Fibroblast of lung (primary cell): ENCODE measurements around the gene CCDC120. TPM values are rescaled to one million over a fixed set of nuclear protein-coding genes. Genes with fewer than 3 reads are reported as not detected.
A peak's percentile ranks its signal among the peaks of the same experiment; 100 is the strongest.

ENCODE experiments used
- DNase-seq, 2 donors: peaks; one replicate each; pipeline versions ENCODE4 v3.0.0 to v3.0.0-alpha.2; 2010; ENCODE audit warnings: low read depth in 2 of 2
- H2AFZ ChIP-seq: 2 replicates; pipeline ENCODE4 v1.5.1; 2012; ENCODE audit warnings: low read length, control low read depth, inconsistent platforms
- H3K27ac ChIP-seq: 2 replicates; pipeline ENCODE4 v1.5.1; 2011; ENCODE audit warnings: low read length, control low read depth; ENCODE audit not compliant: insufficient read depth
- H3K27me3 ChIP-seq: 2 replicates; pipeline ENCODE4 v1.5.1; 2011; ENCODE audit warnings: mild to moderate bottlenecking, low read length; ENCODE audit not compliant: control insufficient read depth, insufficient read depth
- H3K36me3 ChIP-seq: 2 replicates; pipeline ENCODE4 v1.5.1; 2011; ENCODE audit warnings: low read length; ENCODE audit not compliant: control insufficient read depth, insufficient read depth
- H3K4me1 ChIP-seq: 2 replicates; pipeline ENCODE4 v1.5.1; 2011; ENCODE audit warnings: low read length; ENCODE audit not compliant: control insufficient read depth, insufficient read depth; ENCODE audit errors: extremely low read depth
- H3K4me2 ChIP-seq: 2 replicates; pipeline ENCODE4 v1.5.1; 2011; ENCODE audit warnings: low read length, control low read depth; ENCODE audit not compliant: insufficient read depth; ENCODE audit errors: extremely low read depth
- H3K4me3 ChIP-seq, 4 experiments: fragments of 200-600 bp in 1 of 4; sonication (generic) in 1 of 4; replicated peaks in 1 of 4; 2 replicates each; pipeline ENCODE4 v1.5.1; 2011 to 2016; ENCODE audit warnings: low read length in 4 of 4, low read depth in 3 of 4, mild to moderate bottlenecking in 3 of 4, control low read depth in 2 of 4, inconsistent platforms in 1 of 4, mixed read lengths in 1 of 4; ENCODE audit not compliant: insufficient read depth in 1 of 4; ENCODE audit errors: control extremely low read depth in 1 of 4
- H3K79me2 ChIP-seq: 2 replicates; pipeline ENCODE4 v1.5.1; 2012; ENCODE audit warnings: mild to moderate bottlenecking, low read length, inconsistent platforms; ENCODE audit not compliant: control insufficient read depth, insufficient read depth
- H3K9ac ChIP-seq: 2 replicates; pipeline ENCODE4 v1.5.1; 2011; ENCODE audit warnings: mild to moderate bottlenecking, low read length, control low read depth; ENCODE audit not compliant: insufficient read depth
- H3K9me3 ChIP-seq: 2 replicates; pipeline ENCODE4 v1.5.1; 2012; ENCODE audit warnings: low read depth, low read length; ENCODE audit not compliant: control insufficient read depth, insufficient read depth
- H4K20me1 ChIP-seq: 2 replicates; pipeline ENCODE4 v1.5.1; 2011; ENCODE audit warnings: low read length; ENCODE audit not compliant: control insufficient read depth, insufficient read depth; ENCODE audit errors: extremely low read depth
- CTCF ChIP-seq, 2 donors: IDR thresholded peaks in 1 of 2; conservative IDR thresholded peaks in 1 of 2; 1 replicate in 1 of 2; 2 replicates in 1 of 2; pipeline ENCODE4 v1.5.1; 2011 to 2012; ENCODE audit warnings: low read length in 2 of 2, control low read depth in 1 of 2, inconsistent platforms in 1 of 2, low read depth in 1 of 2, mild to moderate bottlenecking in 1 of 2
- EZH2 ChIP-seq: IDR thresholded peaks from 2 replicates; pipeline ENCODE4 v1.5.1; 2012; ENCODE audit warnings: low read length, control low read depth, mild to moderate bottlenecking; ENCODE audit errors: missing control alignments
- polyA plus RNA-seq, 2 donors: library from polyadenylated mRNA; depleted of rRNA in 1 of 2; stranded (reverse) in 1 of 2; unstranded in 1 of 2; fragments of >200 nt; gene quantifications; 2 replicates each; pipeline ENCODE4 v1.2.1, GENCODE V29; 2011 to 2012; ENCODE audit warnings: missing spikeins in 1 of 2
- total RNA-seq: library from RNA; depleted of rRNA; stranded (reverse); fragments of >200 nt; gene quantifications from 2 replicates; pipeline ENCODE4 v1.2.1, GENCODE V29; 2014

Gene CCDC120
- total and polyA plus RNA-seq, 2 donors (not counting 1 experiment from before 2014, with no cell fraction given): 0.52 to 0.66 TPM

- Histone ChIP-seq H3K9me3 (no peaks in the 10 kb centered on the region), H3K36me3 (no peaks in the 10 kb centered on the region), H3K4me1 (no peaks in the 10 kb centered on the region), H3K4me3 (peak overlapping the region in 3 of 4 experiments; percentile 31 to 61 (median 58)), H2AFZ (no peak overlapping the region), H3K27ac (no peak overlapping the region), H3K27me3 (no peaks in the 10 kb centered on the region), H3K4me2 (peak overlapping the region; percentile 25), H3K79me2 (no peaks in the 10 kb centered on the region), H4K20me1 (no peaks in the 10 kb centered on the region), H3K9ac (no peak overlapping the region)
- TF ChIP-seq EZH2 (no peak), CTCF (conservative IDR thresholded peaks at IDR 0.05 in 1 of 2, IDR thresholded peaks at IDR 0.05 in 1 of 2; ENCODE audit: low read depth in 1 of 2, low read length in 2 of 2) (no peak)
- peak; percentile 45 to 50 for DNase-seq
Measured at GRCh38 chrX:49053223-49054072, 5.4 kb upstream of the CCDC120 start.

DNA sequence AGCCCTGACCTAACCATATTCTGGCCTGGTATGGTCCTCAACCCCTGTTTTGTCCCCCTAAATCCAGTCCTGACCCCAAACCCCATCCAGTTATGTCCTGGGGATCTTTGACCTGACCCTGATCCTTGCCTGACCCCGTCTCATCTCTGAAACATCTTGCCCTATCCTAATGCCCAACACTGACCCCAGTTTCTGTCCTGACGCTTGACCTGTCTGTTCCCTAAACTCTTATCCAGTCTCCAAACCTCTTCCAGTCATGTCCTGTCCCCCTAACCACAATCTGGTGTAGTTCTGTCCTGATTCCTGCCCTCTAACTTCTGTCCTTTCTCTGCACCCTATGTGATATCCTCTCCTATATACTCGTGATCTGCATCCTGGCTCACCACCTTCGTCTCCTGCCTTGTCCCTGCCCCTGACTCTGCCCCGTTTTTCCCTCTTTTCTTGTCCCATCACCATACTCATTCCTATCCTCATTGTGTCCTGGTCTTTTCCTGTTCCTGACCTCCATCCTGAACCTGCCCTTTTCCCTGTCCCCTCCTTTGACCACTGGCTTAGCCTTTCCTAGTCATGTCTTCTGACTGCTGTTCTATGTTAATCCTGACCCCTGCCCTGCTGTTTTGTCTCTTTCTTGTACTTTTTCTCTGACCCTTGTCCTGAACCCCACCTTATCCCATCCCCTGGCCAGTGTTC, 4.6 kb upstream of the CCDC120 start:
- H3K27ac ChIP-seq: no peak overlapping the region
- H3K79me2 ChIP-seq: no peaks in the 10 kb centered on the region
- peak overlapping the region in 2 of 4 experiments; percentile 58 to 61 for H3K4me3 ChIP-seq
- no peaks in the 10 kb centered on the region for H3K4me1 ChIP-seq
- TF ChIP-seq CTCF (conservative IDR thresholded peaks at IDR 0.05 in 1 of 2, IDR thresholded peaks at IDR 0.05 in 1 of 2; ENCODE audit: low read depth in 1 of 2, low read length in 2 of 2) (no peak), EZH2 (no peak)
- no peaks in the 10 kb centered on the region for H3K9me3 ChIP-seq
- H3K4me2 ChIP-seq: peak overlapping the region; percentile 25
- H3K9ac ChIP-seq: no peak overlapping the region
- no peaks in the 10 kb centered on the region for H3K27me3 ChIP-seq
- no peaks in the 10 kb centered on the region for H4K20me1 ChIP-seq
- H3K36me3 ChIP-seq: no peaks in the 10 kb centered on the region
- DNase-seq: no peak
- H2AFZ ChIP-seq: no peak overlapping the region

- Histone ChIP-seq H3K4me3 (no peak overlapping the region), H3K4me2 (no peak overlapping the region), H3K27ac (no peak overlapping the region), H3K9ac (no peak overlapping the region), H3K79me2 (no peaks in the 10 kb centered on the region), H3K9me3 (no peaks in the 10 kb centered on the region), H3K4me1 (no peaks in the 10 kb centered on the region), H3K27me3 (no peaks in the 10 kb centered on the region), H4K20me1 (no peaks in the 10 kb centered on the region), H2AFZ (no peak overlapping the region), H3K36me3 (no peaks in the 10 kb centered on the region)
- DNase-seq: no peak
- TF ChIP-seq CTCF (conservative IDR thresholded peaks at IDR 0.05 in 1 of 2, IDR thresholded peaks at IDR 0.05 in 1 of 2; ENCODE audit: low read depth in 1 of 2, low read length in 2 of 2): no peak
- TF ChIP-seq EZH2: no peak
Measured at GRCh38 chrX:49059201-49059600, 402 bp downstream of the CCDC120 start.
